Subcutaneous adipose tissue (tissue), 4 donors: Measurements from ENCODE around the gene ZBTB7C. TPM values are rescaled to one million over a fixed set of nuclear protein-coding genes. Genes with fewer than 3 reads are reported as not detected.

ENCODE experiments used
- total RNA-seq, 4 donors: library from RNA; depleted of rRNA; stranded (reverse); fragments of >200 nt; gene quantifications; one replicate each; pipeline ENCODE4 v1.1.0, GENCODE V29; 2016
- TF ChIP-seq, protein P1 (sequence below): fragments of 450-650 bp; IDR thresholded peaks from one replicate; pipeline ENCODE4 v1.5.1; 2016; ENCODE audit warnings: low read depth, mild to moderate bottlenecking, control low read depth, antibody characterized with exemption, moderate library complexity

Gene ZBTB7C
- total RNA-seq: 1 to 10 TPM; 1.0 to 5.5 (median 4.4) TPM

- TF ChIP-seq, protein P1, sequence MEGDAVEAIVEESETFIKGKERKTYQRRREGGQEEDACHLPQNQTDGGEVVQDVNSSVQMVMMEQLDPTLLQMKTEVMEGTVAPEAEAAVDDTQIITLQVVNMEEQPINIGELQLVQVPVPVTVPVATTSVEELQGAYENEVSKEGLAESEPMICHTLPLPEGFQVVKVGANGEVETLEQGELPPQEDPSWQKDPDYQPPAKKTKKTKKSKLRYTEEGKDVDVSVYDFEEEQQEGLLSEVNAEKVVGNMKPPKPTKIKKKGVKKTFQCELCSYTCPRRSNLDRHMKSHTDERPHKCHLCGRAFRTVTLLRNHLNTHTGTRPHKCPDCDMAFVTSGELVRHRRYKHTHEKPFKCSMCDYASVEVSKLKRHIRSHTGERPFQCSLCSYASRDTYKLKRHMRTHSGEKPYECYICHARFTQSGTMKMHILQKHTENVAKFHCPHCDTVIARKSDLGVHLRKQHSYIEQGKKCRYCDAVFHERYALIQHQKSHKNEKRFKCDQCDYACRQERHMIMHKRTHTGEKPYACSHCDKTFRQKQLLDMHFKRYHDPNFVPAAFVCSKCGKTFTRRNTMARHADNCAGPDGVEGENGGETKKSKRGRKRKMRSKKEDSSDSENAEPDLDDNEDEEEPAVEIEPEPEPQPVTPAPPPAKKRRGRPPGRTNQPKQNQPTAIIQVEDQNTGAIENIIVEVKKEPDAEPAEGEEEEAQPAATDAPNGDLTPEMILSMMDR: no peak
Observed at GRCh38 chr18:48408727-48409590, at the start of gene ZBTB7C. Gene ZBTB7C (minus strand): TSS chr18:48409383.

DNA sequence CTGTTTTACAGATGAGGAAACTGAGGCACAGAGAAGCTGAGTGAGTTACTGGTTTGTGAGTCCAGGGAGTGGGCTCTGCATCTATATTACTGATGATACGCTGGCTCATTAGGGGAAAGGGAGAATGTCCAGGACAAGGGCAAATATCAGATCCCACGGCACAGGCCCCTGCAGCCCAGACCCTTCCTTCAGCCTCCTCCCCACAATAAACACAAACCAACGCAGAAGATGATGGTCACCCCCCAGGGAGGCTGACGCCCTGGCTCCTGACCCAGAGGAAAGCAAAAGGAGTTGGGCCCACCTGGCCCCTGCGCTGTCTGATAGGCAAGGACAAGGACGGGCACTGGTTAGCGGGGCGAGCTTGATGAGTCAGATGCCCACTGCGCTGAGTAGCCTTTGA is 47.7 kb upstream of the ZBTB7C start:
- TF ChIP-seq, protein P1: no peak

DNA sequence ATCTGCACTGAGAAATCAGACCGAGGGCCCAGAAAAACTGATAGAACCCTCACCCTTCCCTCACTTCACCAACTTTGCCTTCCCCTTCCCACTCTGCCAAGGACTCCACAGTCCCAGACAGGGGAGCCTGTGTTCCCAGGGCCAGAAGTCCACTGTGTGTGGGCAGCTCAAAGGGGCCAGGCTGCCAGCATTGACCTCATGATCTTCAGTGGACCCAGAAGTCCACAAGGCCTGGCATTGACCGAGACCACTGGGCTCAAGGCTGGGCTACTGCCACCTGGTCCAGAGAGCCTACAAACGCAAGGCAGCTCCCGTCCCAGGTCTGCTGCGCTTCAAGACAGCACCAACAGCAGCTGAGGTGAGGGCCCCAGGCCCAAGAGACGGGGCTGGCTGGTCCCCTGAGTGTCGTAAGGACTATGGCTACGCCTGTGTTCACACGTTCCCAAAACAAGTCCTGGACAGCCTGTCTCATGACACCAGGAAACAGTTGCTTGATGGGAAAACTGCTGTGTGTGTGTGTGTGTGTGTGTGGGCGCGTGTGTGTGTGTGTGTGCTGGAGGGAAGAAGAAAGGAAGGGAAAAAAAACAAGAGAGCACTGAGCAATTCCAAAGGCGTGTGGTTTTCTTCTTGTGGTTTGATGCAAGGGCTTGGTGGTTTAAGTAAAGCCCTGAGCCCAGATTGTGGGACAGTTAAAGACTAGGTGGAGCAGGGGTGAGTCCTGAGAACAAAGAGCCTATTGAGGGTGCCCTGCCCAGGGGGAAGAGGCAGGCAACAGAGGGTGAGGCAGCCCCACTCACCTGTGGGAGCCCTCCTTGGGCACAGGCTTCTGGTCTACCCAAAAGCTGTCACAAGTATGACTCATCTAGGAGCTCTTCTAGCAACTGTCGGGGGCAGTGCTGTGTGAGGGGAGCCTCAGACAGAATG is 46.6 kb upstream of the ZBTB7C start:
- TF ChIP-seq, protein P1: no peak

- TF ChIP-seq, protein P1: no peak
Observed at GRCh38 chr18:48454261-48454757, 45.1 kb upstream of the ZBTB7C start.

DNA sequence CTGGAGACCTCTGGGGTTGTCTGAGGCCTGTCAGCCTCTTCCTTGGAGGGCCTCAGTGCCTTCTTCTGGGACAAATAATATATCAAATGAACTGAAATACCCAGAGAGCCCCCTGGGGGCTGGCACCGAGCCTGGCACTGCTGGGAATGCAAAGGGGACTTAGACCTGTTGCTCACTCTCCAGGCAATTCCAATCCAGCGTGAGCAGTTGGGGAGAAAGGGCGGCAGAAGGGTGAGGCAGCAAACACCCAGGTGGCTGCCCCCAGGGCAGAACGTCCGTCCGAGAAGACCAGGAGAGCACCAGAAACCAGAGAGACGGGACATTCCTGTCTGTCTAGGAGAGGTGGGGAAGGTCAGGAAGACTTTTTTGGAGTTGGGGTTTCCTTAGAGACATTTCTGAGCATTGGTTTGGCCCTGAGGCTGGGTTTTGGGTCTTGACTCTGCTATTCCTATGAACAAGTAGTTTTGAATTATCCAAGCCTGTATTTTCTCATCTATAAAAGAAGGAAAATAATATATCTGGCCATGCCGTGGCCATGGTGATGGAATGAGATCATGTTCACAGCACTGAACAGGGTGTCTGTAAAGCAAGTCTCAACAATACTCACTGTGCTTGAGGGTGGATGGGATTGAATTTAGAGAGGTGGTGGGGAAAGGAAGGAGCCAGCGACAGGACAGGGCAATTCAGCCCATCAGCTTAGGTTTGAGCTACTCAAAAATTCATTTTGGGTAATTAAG is 44.3 kb upstream of the ZBTB7C start:
- TF ChIP-seq, protein P1: no peak

GRCh38 chr18:48452861-48453323 is 43.7 kb upstream of the ZBTB7C start:
- TF ChIP-seq, protein P1: no peak
